ENCODE results near the gene MME. TPM values are rescaled to one million over a fixed set of nuclear protein-coding genes. Genes with fewer than 3 reads are reported as not detected.

Gene MME
- total RNA-seq, 4 donors from 2014 or later, result 0.27 to 6.2 (median 3.8) TPM

- Histone ChIP-seq H3K4me1 (no peaks in the 10 kb centered on the region), H3K9me3 (no peaks in the 10 kb centered on the region), H3K36me3 (no peaks in the 10 kb centered on the region), H3K27me3 (no peaks in the 10 kb centered on the region), H3K27ac (no peak overlapping the region), H3K4me3 (no peak overlapping the region)
- intact Hi-C loops (cut with DNase I), result no loop called here
- no peak for DNase-seq
- TF ChIP-seq, protein P1, sequence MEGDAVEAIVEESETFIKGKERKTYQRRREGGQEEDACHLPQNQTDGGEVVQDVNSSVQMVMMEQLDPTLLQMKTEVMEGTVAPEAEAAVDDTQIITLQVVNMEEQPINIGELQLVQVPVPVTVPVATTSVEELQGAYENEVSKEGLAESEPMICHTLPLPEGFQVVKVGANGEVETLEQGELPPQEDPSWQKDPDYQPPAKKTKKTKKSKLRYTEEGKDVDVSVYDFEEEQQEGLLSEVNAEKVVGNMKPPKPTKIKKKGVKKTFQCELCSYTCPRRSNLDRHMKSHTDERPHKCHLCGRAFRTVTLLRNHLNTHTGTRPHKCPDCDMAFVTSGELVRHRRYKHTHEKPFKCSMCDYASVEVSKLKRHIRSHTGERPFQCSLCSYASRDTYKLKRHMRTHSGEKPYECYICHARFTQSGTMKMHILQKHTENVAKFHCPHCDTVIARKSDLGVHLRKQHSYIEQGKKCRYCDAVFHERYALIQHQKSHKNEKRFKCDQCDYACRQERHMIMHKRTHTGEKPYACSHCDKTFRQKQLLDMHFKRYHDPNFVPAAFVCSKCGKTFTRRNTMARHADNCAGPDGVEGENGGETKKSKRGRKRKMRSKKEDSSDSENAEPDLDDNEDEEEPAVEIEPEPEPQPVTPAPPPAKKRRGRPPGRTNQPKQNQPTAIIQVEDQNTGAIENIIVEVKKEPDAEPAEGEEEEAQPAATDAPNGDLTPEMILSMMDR (IDR thresholded peaks at IDR 0.05), result no peak
- TF ChIP-seq POLR2A (IDR thresholded peaks at IDR 0.05), result no peak
- WGBS, 2 donors, result 55 to 63% methylated on average over 3 of the region's 3 CpGs
Measured at GRCh38 chr3:155178810-155179436, 98.8 kb downstream of the MME start.

GRCh38 chr3:155179437-155179827 lies 99.3 kb downstream of the MME start:
- H3K27ac ChIP-seq, result no peak overlapping the region
- 35 to 43% methylated on average over 2 of the region's 2 CpGs for WGBS, 2 donors
- H3K9me3 ChIP-seq, result no peaks in the 10 kb centered on the region
- H3K27me3 ChIP-seq, result no peaks in the 10 kb centered on the region
- H3K4me3 ChIP-seq, result no peak overlapping the region
- no peaks in the 10 kb centered on the region for H3K4me1 ChIP-seq
- intact Hi-C loops (cut with DNase I), result no loop called here
- H3K36me3 ChIP-seq, result no peaks in the 10 kb centered on the region
- no peak for DNase-seq
- TF ChIP-seq, protein P1 (IDR thresholded peaks at IDR 0.05), result no peak
- no peak for TF ChIP-seq POLR2A (IDR thresholded peaks at IDR 0.05)

- no peak overlapping the region for H3K27ac ChIP-seq
- H3K4me3 ChIP-seq, result no peak overlapping the region
- WGBS, 2 donors, result 51 to 54% methylated on average over 4 to 5 of the region's 5 CpGs
- DNase-seq, result no peak
- intact Hi-C loops (cut with DNase I), result no loop called here
- H3K27me3 ChIP-seq, result no peaks in the 10 kb centered on the region
- no peaks in the 10 kb centered on the region for H3K36me3 ChIP-seq
- no peaks in the 10 kb centered on the region for H3K4me1 ChIP-seq
- TF ChIP-seq, protein P1 (IDR thresholded peaks at IDR 0.05), result no peak
- TF ChIP-seq POLR2A (IDR thresholded peaks at IDR 0.05), result no peak
- H3K9me3 ChIP-seq, result no peaks in the 10 kb centered on the region
Measured at GRCh38 chr3:155179966-155180757, 100.0 kb downstream of the MME start.

GRCh38 chr3:155182467-155182866 lies 102.3 kb downstream of the MME start:
- Histone ChIP-seq H3K27me3 (no peaks in the 10 kb centered on the region), H3K27ac (no peak overlapping the region), H3K4me3 (no peak overlapping the region), H3K9me3 (no peaks in the 10 kb centered on the region), H3K4me1 (no peaks in the 10 kb centered on the region), H3K36me3 (no peaks in the 10 kb centered on the region)
- 68 to 80% methylated on average over 1 of the region's 1 CpG for WGBS, 2 donors
- no peak for DNase-seq
- intact Hi-C loops (cut with DNase I), result no loop called here
- TF ChIP-seq, protein P1 (IDR thresholded peaks at IDR 0.05), result no peak
- TF ChIP-seq POLR2A (IDR thresholded peaks at IDR 0.05), result no peak

DNA sequence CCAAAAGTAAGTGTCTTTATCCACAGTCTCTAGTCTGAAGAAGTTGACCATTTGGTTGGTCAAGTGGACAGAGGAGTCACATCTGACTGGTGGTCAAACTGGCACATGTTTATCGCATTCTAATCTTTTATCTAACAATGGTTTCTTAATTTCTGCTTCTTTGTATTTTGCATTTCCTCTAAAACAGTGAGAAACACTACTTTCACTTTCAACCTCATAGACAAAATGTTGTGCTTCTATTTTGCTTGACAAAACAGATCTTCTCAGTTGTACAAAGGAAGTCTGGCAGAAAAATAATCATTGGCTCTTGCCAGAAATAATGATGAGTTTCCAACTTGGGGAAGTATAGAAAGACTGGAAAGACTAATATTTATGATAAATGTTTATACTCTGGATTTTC lies 103.9 kb downstream of the MME start:
- intact Hi-C loops (cut with DNase I), result no loop called here
- DNase-seq, result no peak
- WGBS, 2 donors, result 36 to 55% methylated on average over 1 of the region's 1 CpG
- no peaks in the 10 kb centered on the region for H3K27me3 ChIP-seq
- no peaks in the 10 kb centered on the region for H3K4me1 ChIP-seq
- TF ChIP-seq, protein P1 (IDR thresholded peaks at IDR 0.05), result no peak
- no peak for TF ChIP-seq POLR2A (IDR thresholded peaks at IDR 0.05)
- H3K4me3 ChIP-seq, result no peak overlapping the region
- H3K36me3 ChIP-seq, result no peaks in the 10 kb centered on the region
- no peaks in the 10 kb centered on the region for H3K9me3 ChIP-seq
- H3K27ac ChIP-seq, result no peak overlapping the region
